ENCODE results near the gene TEPSIN. TPM values are rescaled to one million over a fixed set of nuclear protein-coding genes. Genes with fewer than 3 reads are reported as not detected.

Gene TEPSIN
- total and polyA plus RNA-seq, 2 donors (not counting 3 experiments of a cell fraction or from before 2014, with no cell fraction given): 41.6 to 45.3 TPM

- Histone ChIP-seq H3K4me2 (ENCODE audit: insufficient read depth, low read length) (no peak overlapping the region), H3K27ac (ENCODE audit: insufficient read depth, low read depth, low read length) (no peak overlapping the region), H3K79me2 (ENCODE audit: control insufficient read depth, insufficient read depth, low read length) (no peaks in the 10 kb centered on the region), H3K9me1 (replicated peaks; ENCODE audit: control insufficient read depth, extremely low read depth, insufficient read depth, low read length) (no peaks in the 10 kb centered on the region), H3K27me3 (ENCODE audit: control insufficient read depth in 2 of 2, insufficient read depth in 2 of 2, low read length in 2 of 2) (no peaks in the 10 kb centered on the region), H3K9ac (replicated peaks; ENCODE audit: extremely low read depth, insufficient read depth, low read length) (no peak overlapping the region), H3K4me3 (replicated peaks in 1 of 3; ENCODE audit: insufficient read depth in 1 of 3, low read depth in 1 of 3, low read length in 3 of 3) (no peak overlapping the region), H4K20me1 (replicated peaks; ENCODE audit: control insufficient read depth, extremely low read depth, insufficient read depth, low read length) (no peaks in the 10 kb centered on the region), H3K9me3 (replicated peaks; ENCODE audit: control insufficient read depth, insufficient read depth, low read length) (no peaks in the 10 kb centered on the region), H3K4me1 (ENCODE audit: control insufficient read depth, extremely low read depth, insufficient read depth, low read length) (no peaks in the 10 kb centered on the region), H2AFZ (ENCODE audit: low read depth, low read length) (no peak overlapping the region), H3K36me3 (ENCODE audit: control insufficient read depth in 2 of 2, extremely low read depth in 1 of 2, insufficient read depth in 2 of 2, low read length in 2 of 2) (peaks cover 0 to 43% of the 10 kb centered on the region in 2 experiments)
- no TSS peak for BruUV-seq (replicated peaks)
- no peak for FAIRE-seq
- TF ChIP-seq POLR2AphosphoS5 (IDR thresholded peaks at IDR 0.05; ENCODE audit: insufficient read depth, low read depth, low read length) (no peak), CTCF (IDR thresholded peaks at IDR 0.05; ENCODE audit: extremely low read depth in 1 of 2, insufficient read depth in 1 of 2, low read depth in 1 of 2, low read length in 2 of 2) (no peak), JUN (IDR thresholded peaks at IDR 0.05; ENCODE audit: borderline replicate concordance, insufficient read depth, insufficient read length, low read depth) (no peak), POLR2A (IDR thresholded peaks at IDR 0.05; ENCODE audit: low read depth, low read length) (no peak), FOS (IDR thresholded peaks at IDR 0.05; ENCODE audit: borderline replicate concordance, insufficient read depth, low read length) (no peak), EZH2 (IDR thresholded peaks at IDR 0.05; ENCODE audit: borderline replicate concordance, low read depth, low read length, severe bottlenecking) (no peak), MYC (IDR thresholded peaks at IDR 0.05; ENCODE audit: low read depth, low read length) (no peak), GATA2 (IDR thresholded peaks at IDR 0.05; ENCODE audit: insufficient read depth, insufficient read length, low read depth, low read length) (no peak), MAX (IDR thresholded peaks at IDR 0.05; ENCODE audit: insufficient read depth, insufficient read length) (no peak)
- dilution Hi-C loops (cut with MboI; ENCODE audit: extremely low pct_ligation_motif_present, low sequenced_read_pairs) (no loop called here), intact Hi-C loops (cut with micrococcal nuclease) (no loop called here)
- ChIA-PET POLR2A (no interaction called here), CTCF (interaction anchor here (1.0 to 6.3 kb wide), 2 partner anchors 225 to 265 kb away, joined by 3 to 117 read pairs; no protein-coding TSS in a partner anchor)
- no peak for DNase-seq (ENCODE audit: low read depth, low spot score)
Measured at GRCh38 chr17:81258292-81258691, 19.4 kb upstream of the TEPSIN start.

All from endothelial cell of umbilical vein (primary cell).